SK-N-SH (cell line): Measurements from ENCODE around the gene NUMB.

Source experiments
- GABPA ChIP-seq: IDR thresholded peaks from 2 replicates; pipeline ENCODE4 v1.4.0; 2012; ENCODE audit warnings: low read depth, mild to moderate bottlenecking
- MEF2A ChIP-seq: IDR thresholded peaks from 2 replicates; pipeline ENCODE4 v1.4.0; 2012; ENCODE audit warnings: low read depth, borderline replicate concordance
- NFIC ChIP-seq: IDR thresholded peaks from 2 replicates; pipeline ENCODE4 v1.4.0; 2012; ENCODE audit warnings: borderline replicate concordance
- POLR2AphosphoS5 ChIP-seq: IDR thresholded peaks from 2 replicates; pipeline ENCODE4 v1.6.1; 2012; ENCODE audit warnings: low read depth, low read length
- RFX5 ChIP-seq: IDR thresholded peaks from 2 replicates; pipeline ENCODE4 v1.6.1; 2012; ENCODE audit warnings: mild to moderate bottlenecking, improper control_type of control experiment, low read length
- TF ChIP-seq, protein P1 (sequence below): IDR thresholded peaks from 2 replicates; pipeline ENCODE4 v1.6.1; 2012; ENCODE audit warnings: mild to moderate bottlenecking, low read depth, low read length, moderate library complexity
- TF ChIP-seq, protein P2 (sequence below): fragments of 150-350 bp; IDR thresholded peaks from 2 replicates; pipeline ENCODE4 v1.6.1; 2017; ENCODE audit warnings: antibody characterized with exemption, low read length, low read depth, borderline replicate concordance
- TF ChIP-seq, protein P3 (sequence below): fragments of 200-600 bp; sonication (generic); IDR thresholded peaks from 2 replicates; pipeline ENCODE4 v1.6.1; 2017; ENCODE audit warnings: antibody characterized with exemption, mild to moderate bottlenecking, moderate library complexity
- TF ChIP-seq, protein P4 (sequence below): IDR thresholded peaks from 2 replicates; pipeline ENCODE4 v1.4.0; 2012; ENCODE audit warnings: low read depth, borderline replicate concordance

DNA sequence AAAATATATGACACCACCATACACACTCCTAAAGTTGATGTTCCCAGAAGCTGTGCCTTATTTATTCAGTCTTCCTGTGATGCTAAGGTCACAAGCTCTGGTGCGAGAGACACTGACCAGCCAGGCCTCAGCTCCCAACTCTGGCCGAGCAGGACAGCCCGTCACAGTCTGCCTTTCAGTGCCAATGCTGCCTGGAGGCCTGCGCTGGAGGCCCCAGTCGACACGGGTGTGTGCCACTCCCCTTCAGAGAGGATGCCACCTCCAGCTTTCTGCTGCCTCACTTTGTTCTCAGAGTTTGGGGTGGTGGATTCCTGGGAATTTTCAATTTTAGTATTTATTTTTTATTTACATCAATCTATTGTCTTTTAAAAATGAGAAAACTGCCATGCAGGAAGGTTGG is 228.3 kb downstream of the NUMB start:
- TF ChIP-seq, protein P1, sequence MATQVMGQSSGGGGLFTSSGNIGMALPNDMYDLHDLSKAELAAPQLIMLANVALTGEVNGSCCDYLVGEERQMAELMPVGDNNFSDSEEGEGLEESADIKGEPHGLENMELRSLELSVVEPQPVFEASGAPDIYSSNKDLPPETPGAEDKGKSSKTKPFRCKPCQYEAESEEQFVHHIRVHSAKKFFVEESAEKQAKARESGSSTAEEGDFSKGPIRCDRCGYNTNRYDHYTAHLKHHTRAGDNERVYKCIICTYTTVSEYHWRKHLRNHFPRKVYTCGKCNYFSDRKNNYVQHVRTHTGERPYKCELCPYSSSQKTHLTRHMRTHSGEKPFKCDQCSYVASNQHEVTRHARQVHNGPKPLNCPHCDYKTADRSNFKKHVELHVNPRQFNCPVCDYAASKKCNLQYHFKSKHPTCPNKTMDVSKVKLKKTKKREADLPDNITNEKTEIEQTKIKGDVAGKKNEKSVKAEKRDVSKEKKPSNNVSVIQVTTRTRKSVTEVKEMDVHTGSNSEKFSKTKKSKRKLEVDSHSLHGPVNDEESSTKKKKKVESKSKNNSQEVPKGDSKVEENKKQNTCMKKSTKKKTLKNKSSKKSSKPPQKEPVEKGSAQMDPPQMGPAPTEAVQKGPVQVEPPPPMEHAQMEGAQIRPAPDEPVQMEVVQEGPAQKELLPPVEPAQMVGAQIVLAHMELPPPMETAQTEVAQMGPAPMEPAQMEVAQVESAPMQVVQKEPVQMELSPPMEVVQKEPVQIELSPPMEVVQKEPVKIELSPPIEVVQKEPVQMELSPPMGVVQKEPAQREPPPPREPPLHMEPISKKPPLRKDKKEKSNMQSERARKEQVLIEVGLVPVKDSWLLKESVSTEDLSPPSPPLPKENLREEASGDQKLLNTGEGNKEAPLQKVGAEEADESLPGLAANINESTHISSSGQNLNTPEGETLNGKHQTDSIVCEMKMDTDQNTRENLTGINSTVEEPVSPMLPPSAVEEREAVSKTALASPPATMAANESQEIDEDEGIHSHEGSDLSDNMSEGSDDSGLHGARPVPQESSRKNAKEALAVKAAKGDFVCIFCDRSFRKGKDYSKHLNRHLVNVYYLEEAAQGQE: no peak
- TF ChIP-seq, protein P2, sequence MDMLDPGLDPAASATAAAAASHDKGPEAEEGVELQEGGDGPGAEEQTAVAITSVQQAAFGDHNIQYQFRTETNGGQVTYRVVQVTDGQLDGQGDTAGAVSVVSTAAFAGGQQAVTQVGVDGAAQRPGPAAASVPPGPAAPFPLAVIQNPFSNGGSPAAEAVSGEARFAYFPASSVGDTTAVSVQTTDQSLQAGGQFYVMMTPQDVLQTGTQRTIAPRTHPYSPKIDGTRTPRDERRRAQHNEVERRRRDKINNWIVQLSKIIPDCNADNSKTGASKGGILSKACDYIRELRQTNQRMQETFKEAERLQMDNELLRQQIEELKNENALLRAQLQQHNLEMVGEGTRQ: no peak
- TF ChIP-seq, protein P3, sequence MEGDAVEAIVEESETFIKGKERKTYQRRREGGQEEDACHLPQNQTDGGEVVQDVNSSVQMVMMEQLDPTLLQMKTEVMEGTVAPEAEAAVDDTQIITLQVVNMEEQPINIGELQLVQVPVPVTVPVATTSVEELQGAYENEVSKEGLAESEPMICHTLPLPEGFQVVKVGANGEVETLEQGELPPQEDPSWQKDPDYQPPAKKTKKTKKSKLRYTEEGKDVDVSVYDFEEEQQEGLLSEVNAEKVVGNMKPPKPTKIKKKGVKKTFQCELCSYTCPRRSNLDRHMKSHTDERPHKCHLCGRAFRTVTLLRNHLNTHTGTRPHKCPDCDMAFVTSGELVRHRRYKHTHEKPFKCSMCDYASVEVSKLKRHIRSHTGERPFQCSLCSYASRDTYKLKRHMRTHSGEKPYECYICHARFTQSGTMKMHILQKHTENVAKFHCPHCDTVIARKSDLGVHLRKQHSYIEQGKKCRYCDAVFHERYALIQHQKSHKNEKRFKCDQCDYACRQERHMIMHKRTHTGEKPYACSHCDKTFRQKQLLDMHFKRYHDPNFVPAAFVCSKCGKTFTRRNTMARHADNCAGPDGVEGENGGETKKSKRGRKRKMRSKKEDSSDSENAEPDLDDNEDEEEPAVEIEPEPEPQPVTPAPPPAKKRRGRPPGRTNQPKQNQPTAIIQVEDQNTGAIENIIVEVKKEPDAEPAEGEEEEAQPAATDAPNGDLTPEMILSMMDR: no peak
- TF ChIP-seq, protein P4, sequence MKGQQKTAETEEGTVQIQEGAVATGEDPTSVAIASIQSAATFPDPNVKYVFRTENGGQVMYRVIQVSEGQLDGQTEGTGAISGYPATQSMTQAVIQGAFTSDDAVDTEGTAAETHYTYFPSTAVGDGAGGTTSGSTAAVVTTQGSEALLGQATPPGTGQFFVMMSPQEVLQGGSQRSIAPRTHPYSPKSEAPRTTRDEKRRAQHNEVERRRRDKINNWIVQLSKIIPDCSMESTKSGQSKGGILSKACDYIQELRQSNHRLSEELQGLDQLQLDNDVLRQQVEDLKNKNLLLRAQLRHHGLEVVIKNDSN: no peak
- TF ChIP-seq GABPA (no peak), POLR2AphosphoS5 (no peak), NFIC (no peak), MEF2A (no peak), RFX5 (no peak)
